ENCODE results near the gene ZNF512B. TPM values are rescaled to one million over a fixed set of nuclear protein-coding genes. Genes with fewer than 3 reads are reported as not detected.

Gene ZNF512B
- total RNA-seq, 1 experiment from 2014 or later: 20.8 TPM

Other genes starting within 250 kb of the ZNF512B start
- 2.8 and 5.7 TPM in 2 replicates for gene LIME1, start 233.3 kb downstream of the ZNF512B start, total RNA-seq (2014; rRNA removed; shearing (Covaris generic); ENCODE audit: low replicate concordance)
- 49.0 and 123 TPM in 2 replicates for gene SLC2A4RG, start 230.2 kb downstream of the ZNF512B start, total RNA-seq (2014; rRNA removed; shearing (Covaris generic); ENCODE audit: low replicate concordance)
- 5.5 and 15.9 TPM in 2 replicates for gene ZBTB46, start 138.7 kb downstream of the ZNF512B start, total RNA-seq (2014; rRNA removed; shearing (Covaris generic); ENCODE audit: low replicate concordance)
- gene ABHD16B, start 108.4 kb downstream of the ZNF512B start, total RNA-seq (2014; rRNA removed; shearing (Covaris generic); ENCODE audit: low replicate concordance): not detected in 2 replicates
- 185 and 192 TPM in 2 replicates for gene TPD52L2, start 104.7 kb downstream of the ZNF512B start, total RNA-seq (2014; rRNA removed; shearing (Covaris generic); ENCODE audit: low replicate concordance)
- gene DNAJC5, start 74.8 kb downstream of the ZNF512B start, total RNA-seq (2014; rRNA removed; shearing (Covaris generic); ENCODE audit: low replicate concordance): 69.3 and 92.0 TPM in 2 replicates
- 17.1 and 35.9 TPM in 2 replicates for gene UCKL1, start 13.5 kb downstream of the ZNF512B start, total RNA-seq (2014; rRNA removed; shearing (Covaris generic); ENCODE audit: low replicate concordance)
- gene SAMD10, start 9.7 kb upstream of the ZNF512B start, total RNA-seq (2014; rRNA removed; shearing (Covaris generic); ENCODE audit: low replicate concordance): 0.07 and 3.9 TPM in 2 replicates
- 96.5 and 126 TPM in 2 replicates for gene PRPF6, start 11.2 kb upstream of the ZNF512B start, total RNA-seq (2014; rRNA removed; shearing (Covaris generic); ENCODE audit: low replicate concordance)
- 0.95 and 1.3 TPM in 2 replicates for gene C20orf204, start 66.3 kb upstream of the ZNF512B start, total RNA-seq (2014; rRNA removed; shearing (Covaris generic); ENCODE audit: low replicate concordance)
- gene SOX18, start 79.7 kb upstream of the ZNF512B start, total RNA-seq (2014; rRNA removed; shearing (Covaris generic); ENCODE audit: low replicate concordance): 0.22 and 0.92 TPM in 2 replicates
- 37.8 and 48.0 TPM in 2 replicates for gene TCEA2, start 93.3 kb upstream of the ZNF512B start, total RNA-seq (2014; rRNA removed; shearing (Covaris generic); ENCODE audit: low replicate concordance)
- 20.2 and 40.9 TPM in 2 replicates for gene RGS19, start 109.6 kb upstream of the ZNF512B start, total RNA-seq (2014; rRNA removed; shearing (Covaris generic); ENCODE audit: low replicate concordance)
- 1.2 and 3.9 TPM in 2 replicates for gene OPRL1, start 110.2 kb upstream of the ZNF512B start, total RNA-seq (2014; rRNA removed; shearing (Covaris generic); ENCODE audit: low replicate concordance)
- 5.0 and 9.9 TPM in 2 replicates for gene LKAAEAR1, start 114.5 kb upstream of the ZNF512B start, total RNA-seq (2014; rRNA removed; shearing (Covaris generic); ENCODE audit: low replicate concordance)
- gene NPBWR2, start 137.6 kb upstream of the ZNF512B start, total RNA-seq (2014; rRNA removed; shearing (Covaris generic); ENCODE audit: low replicate concordance): not detected in 2 replicates
- gene MYT1, start 194.5 kb upstream of the ZNF512B start, total RNA-seq (2014; rRNA removed; shearing (Covaris generic); ENCODE audit: low replicate concordance): not detected in 2 replicates

Measured in MG63 (cell line).